Karpas-422 (cell line): ENCODE data around the gene RHOF. TPM values are rescaled to one million over a fixed set of nuclear protein-coding genes. Genes with fewer than 3 reads are reported as not detected.

ENCODE experiments used
- DNase-seq: peaks from one replicate; pipeline ENCODE4 v3.0.0-alpha.2; 2015
- H2AFZ ChIP-seq: fragments of 200-600 bp; sonication (generic); 2 replicates; pipeline ENCODE4 v1.6.1; 2014; ENCODE audit warnings: antibody characterized with exemption, low read length, mixed read lengths
- H3K27ac ChIP-seq: fragments of 200-600 bp; sonication (generic); 2 replicates; pipeline ENCODE4 v1.5.1; 2014; ENCODE audit warnings: mild to moderate bottlenecking, low read length, moderate library complexity
- H3K27me3 ChIP-seq: fragments of 200-600 bp; sonication (generic); 2 replicates; pipeline ENCODE4 v1.6.1; 2014; ENCODE audit warnings: low read length, mixed read lengths
- H3K36me3 ChIP-seq: fragments of 200-600 bp; sonication (generic); 2 replicates; pipeline ENCODE4 v1.6.1; 2014; ENCODE audit warnings: low read length, mixed read lengths; ENCODE audit not compliant: insufficient read depth
- H3K4me1 ChIP-seq: fragments of 200-600 bp; sonication (generic); 2 replicates; pipeline ENCODE4 v1.6.1; 2014; ENCODE audit warnings: mild to moderate bottlenecking, low read length, mixed read lengths
- H3K4me2 ChIP-seq: fragments of 200-600 bp; sonication (generic); 2 replicates; pipeline ENCODE4 v1.6.1; 2014; ENCODE audit warnings: low read length, low read depth, mild to moderate bottlenecking; ENCODE audit not compliant: poor library complexity, severe bottlenecking
- H3K4me3 ChIP-seq: fragments of 200-600 bp; sonication (generic); 2 replicates; pipeline ENCODE4 v1.5.1; 2014; ENCODE audit warnings: mild to moderate bottlenecking, antibody characterized with exemption, low read length, mixed read lengths
- H3K79me2 ChIP-seq: fragments of 200-600 bp; sonication (generic); 2 replicates; pipeline ENCODE4 v1.6.1; 2014; ENCODE audit warnings: mild to moderate bottlenecking, low read length, mixed read lengths
- H3K9ac ChIP-seq: fragments of 200-600 bp; sonication (generic); 2 replicates; pipeline ENCODE4 v1.6.0; 2014; ENCODE audit warnings: low read length
- H3K9me2 ChIP-seq: fragments of 200-600 bp; sonication (generic), shearing (Covaris generic); replicated peaks from 2 replicates; pipeline ENCODE4 v1.6.0; 2014; ENCODE audit warnings: mild to moderate bottlenecking, low read length, moderate library complexity; ENCODE audit not compliant: insufficient read depth
- H3K9me3 ChIP-seq: fragments of 300-700, 200-600 bp; sonication (generic); 2 replicates; pipeline ENCODE4 v1.6.1; 2014; ENCODE audit warnings: low read length, mixed read lengths
- H4K20me1 ChIP-seq: fragments of 200-600 bp; sonication (generic); 2 replicates; pipeline ENCODE4 v1.6.1; 2014; ENCODE audit warnings: mild to moderate bottlenecking, antibody characterized with exemption, low read length, low read depth; ENCODE audit not compliant: insufficient read depth
- total RNA-seq: library from RNA; depleted of rRNA; stranded (reverse); fragments of >200 nt; shearing (Covaris generic); gene quantifications from 2 replicates; pipeline ENCODE4 v1.2.3, GENCODE V29; 2014; ENCODE audit warnings: low replicate concordance; rRNA removed

The RHOF gene
- total RNA-seq, 1 experiment from 2014 or later: 7.2 TPM

GRCh38 chr12:121729021-121729420 lies 64.5 kb downstream of the RHOF start:
- no peak overlapping the region for H2AFZ ChIP-seq
- H4K20me1 ChIP-seq: no peaks in the 10 kb centered on the region
- H3K4me3 ChIP-seq: no peak overlapping the region
- H3K79me2 ChIP-seq: peaks cover 35% of the 10 kb centered on the region
- DNase-seq: no peak
- H3K4me2 ChIP-seq: no peak overlapping the region
- no peaks in the 10 kb centered on the region for H3K9me2 ChIP-seq
- H3K27me3 ChIP-seq: no peaks in the 10 kb centered on the region
- no peaks in the 10 kb centered on the region for H3K4me1 ChIP-seq
- no peaks in the 10 kb centered on the region for H3K36me3 ChIP-seq
- no peak overlapping the region for H3K9ac ChIP-seq
- no peak overlapping the region for H3K27ac ChIP-seq
- H3K9me3 ChIP-seq: no peaks in the 10 kb centered on the region

Other genes with a start within 250 kb of the RHOF start
- gene KDM2B, start 212.7 kb downstream of the RHOF start, total RNA-seq: 39.1 and 102 TPM in 2 replicates
- gene ORAI1, start 167.2 kb downstream of the RHOF start, total RNA-seq: 17.6 and 20.3 TPM in 2 replicates
- gene MORN3, start 124.0 kb downstream of the RHOF start, total RNA-seq: 0.25 and 1.6 TPM in 2 replicates
- 8.7 and 15.8 TPM in 2 replicates for gene TMEM120B, start 80.9 kb downstream of the RHOF start, total RNA-seq
- gene SETD1B, start 10.3 kb upstream of the RHOF start, total RNA-seq: 2.1 and 2.3 TPM in 2 replicates
- not detected in 2 replicates for gene HPD, start 65.2 kb upstream of the RHOF start, total RNA-seq
- gene PSMD9, start 95.1 kb upstream of the RHOF start, total RNA-seq: 70.6 and 127 TPM in 2 replicates
- 17.9 and 30.3 TPM in 2 replicates for gene CFAP251, start 124.9 kb upstream of the RHOF start, total RNA-seq
- gene BCL7A, start 228.2 kb upstream of the RHOF start, total RNA-seq: 67.2 and 75.5 TPM in 2 replicates